HG02798 (cell line): Measurements from ENCODE around the gene ANP32A.
"Not testable (repeated sequence)": the region's sequence is repeated elsewhere in the genome, so short reads cannot be mapped to it uniquely, and the experiment has no call there.

Experiments
- ATAC-seq: cut with Tn5 transposase; IDR thresholded peaks from one replicate; pipeline ENCODE4 v1.9.1; 2021; ENCODE audit warnings: mild to moderate bottlenecking; ENCODE audit not compliant: unreplicated experiment, poor library complexity

Gene ANP32A

GRCh38 chr15:68763063-68763462, 57.6 kb downstream of the ANP32A start:
- no peak for ATAC-seq

- ATAC-seq = not testable (repeated sequence)
These were observed 60.6 kb downstream of the ANP32A start for GRCh38 chr15:68759982-68760579.

GRCh38 chr15:68755731-68756130, 65.0 kb downstream of the ANP32A start:
- ATAC-seq = no peak

- ATAC-seq = no peak
These were observed 69.1 kb downstream of the ANP32A start for GRCh38 chr15:68751622-68752021.

GRCh38 chr15:68749793-68750192, 70.9 kb downstream of the ANP32A start:
- no peak for ATAC-seq

GRCh38 chr15:68749365-68749764, 71.3 kb downstream of the ANP32A start:
- ATAC-seq = no peak

- no peak for ATAC-seq
These were observed 77.4 kb downstream of the ANP32A start for GRCh38 chr15:68743256-68743655.

GRCh38 chr15:68739390-68740080, 81.2 kb downstream of the ANP32A start:
- ATAC-seq = no peak

GRCh38 chr15:68735610-68736009, 85.1 kb downstream of the ANP32A start:
- ATAC-seq = no peak

GRCh38 chr15:68734881-68735280, 85.8 kb downstream of the ANP32A start:
- ATAC-seq = no peak

GRCh38 chr15:68734352-68734751, 86.3 kb downstream of the ANP32A start:
- no peak for ATAC-seq

- no peak for ATAC-seq
These were observed 87.0 kb downstream of the ANP32A start for GRCh38 chr15:68733666-68734065.

GRCh38 chr15:68732451-68732850, 88.2 kb downstream of the ANP32A start:
- ATAC-seq = no peak

GRCh38 chr15:68730976-68731897, 89.5 kb downstream of the ANP32A start:
- ATAC-seq = no peak

GRCh38 chr15:68730471-68730919, 90.2 kb downstream of the ANP32A start:
- no peak for ATAC-seq

- no peak for ATAC-seq
These were observed 90.8 kb downstream of the ANP32A start for GRCh38 chr15:68729789-68730411.
